ENCODE measurements around the gene PPP1R15B. TPM values are rescaled to one million over a fixed set of nuclear protein-coding genes. Genes with fewer than 3 reads are reported as not detected.

Gene PPP1R15B
- total and polyA plus RNA-seq, 2 donors from 2014 or later: 12.3 to 41.6 TPM

DNA sequence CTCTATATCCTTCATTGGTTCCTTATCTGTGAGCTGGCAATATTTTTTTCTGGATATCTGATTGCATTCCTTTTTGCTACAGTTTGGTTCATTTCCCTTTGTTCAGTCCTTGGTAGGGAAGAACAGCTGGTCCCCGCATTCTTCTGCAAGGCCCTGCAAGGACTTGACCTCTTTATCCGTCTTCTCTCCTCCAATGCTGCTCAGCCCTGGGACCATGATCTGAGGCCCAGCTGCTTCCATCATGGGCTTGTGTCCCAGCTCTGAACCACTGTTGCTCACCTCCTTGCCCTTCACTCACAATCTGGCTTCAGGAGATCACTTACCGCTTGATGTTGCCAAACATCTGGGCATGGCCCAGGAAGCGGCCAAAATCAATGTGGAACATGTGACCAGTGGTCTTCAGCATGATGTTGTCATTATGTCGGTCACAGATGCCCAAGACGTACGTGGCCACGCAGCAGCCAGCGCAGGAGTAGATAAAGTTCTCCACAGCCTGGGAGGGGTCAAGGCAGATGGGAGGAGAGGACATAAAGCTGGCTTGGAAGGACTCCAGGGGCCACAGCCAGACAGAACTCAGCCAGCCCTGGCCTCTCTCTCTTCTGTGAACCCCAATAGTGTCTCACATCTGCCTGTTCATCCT is 22.6 kb upstream of the PPP1R15B start:
- no peak for DNase-seq
- H3K4me3 ChIP-seq (ENCODE audit: low read length in 3 of 3): no peak overlapping the region
- TF ChIP-seq, protein P1, sequence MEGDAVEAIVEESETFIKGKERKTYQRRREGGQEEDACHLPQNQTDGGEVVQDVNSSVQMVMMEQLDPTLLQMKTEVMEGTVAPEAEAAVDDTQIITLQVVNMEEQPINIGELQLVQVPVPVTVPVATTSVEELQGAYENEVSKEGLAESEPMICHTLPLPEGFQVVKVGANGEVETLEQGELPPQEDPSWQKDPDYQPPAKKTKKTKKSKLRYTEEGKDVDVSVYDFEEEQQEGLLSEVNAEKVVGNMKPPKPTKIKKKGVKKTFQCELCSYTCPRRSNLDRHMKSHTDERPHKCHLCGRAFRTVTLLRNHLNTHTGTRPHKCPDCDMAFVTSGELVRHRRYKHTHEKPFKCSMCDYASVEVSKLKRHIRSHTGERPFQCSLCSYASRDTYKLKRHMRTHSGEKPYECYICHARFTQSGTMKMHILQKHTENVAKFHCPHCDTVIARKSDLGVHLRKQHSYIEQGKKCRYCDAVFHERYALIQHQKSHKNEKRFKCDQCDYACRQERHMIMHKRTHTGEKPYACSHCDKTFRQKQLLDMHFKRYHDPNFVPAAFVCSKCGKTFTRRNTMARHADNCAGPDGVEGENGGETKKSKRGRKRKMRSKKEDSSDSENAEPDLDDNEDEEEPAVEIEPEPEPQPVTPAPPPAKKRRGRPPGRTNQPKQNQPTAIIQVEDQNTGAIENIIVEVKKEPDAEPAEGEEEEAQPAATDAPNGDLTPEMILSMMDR (IDR thresholded peaks at IDR 0.05; ENCODE audit: borderline replicate concordance, extremely low read depth, insufficient read depth): no peak
- H3K9ac ChIP-seq (ENCODE audit: low read length in 3 of 3): no peak overlapping the region
- H3K27me3 ChIP-seq (ENCODE audit: control insufficient read depth, insufficient read depth, low read length): no peaks in the 10 kb centered on the region
- no peaks in the 10 kb centered on the region for H3K9me3 ChIP-seq (ENCODE audit: control insufficient read depth in 2 of 3, insufficient read depth in 1 of 3, low read length in 3 of 3)
- FAIRE-seq: no peak
- no peak overlapping the region for H3K27ac ChIP-seq (ENCODE audit: low read depth in 2 of 2, low read length in 2 of 2)
- intact Hi-C loops (cut with DNase I): loop anchor here (5.0 kb wide), 1 partner anchor 68 kb away; no protein-coding TSS in a partner anchor
- no peaks in the 10 kb centered on the region for H3K4me1 ChIP-seq (ENCODE audit: control insufficient read depth in 2 of 3, insufficient read depth in 2 of 3, low read depth in 1 of 3, low read length in 3 of 3)
- peaks cover 8 to 32% (median 20%) of the 10 kb centered on the region in 3 donors for H3K36me3 ChIP-seq (ENCODE audit: control insufficient read depth in 2 of 3, insufficient read depth in 3 of 3, low read length in 3 of 3)

DNA sequence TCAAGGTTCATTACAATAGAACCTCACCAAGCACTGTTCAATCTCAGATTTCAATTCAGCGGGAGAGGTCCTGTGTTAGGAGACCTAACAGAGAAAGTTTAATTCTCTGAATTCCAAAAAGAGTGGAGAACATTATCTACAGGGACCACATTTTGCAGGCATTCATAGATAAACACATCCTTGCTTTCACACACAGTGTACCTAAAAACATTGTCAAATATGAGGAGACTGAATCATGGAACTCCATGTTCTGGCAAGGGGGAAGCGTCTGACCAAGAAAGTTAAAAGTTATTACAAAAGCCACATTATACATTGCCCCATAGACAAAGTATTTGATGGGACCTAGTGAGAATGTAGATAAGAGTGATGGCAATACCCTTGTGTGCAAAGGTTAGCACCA is 21.1 kb upstream of the PPP1R15B start:
- no peak overlapping the region for H3K27ac ChIP-seq (ENCODE audit: low read depth in 2 of 2, low read length in 2 of 2)
- no peak for FAIRE-seq
- no peak overlapping the region for H3K4me3 ChIP-seq (ENCODE audit: low read length in 3 of 3)
- peaks cover 8 to 26% (median 24%) of the 10 kb centered on the region in 3 donors for H3K36me3 ChIP-seq (ENCODE audit: control insufficient read depth in 2 of 3, insufficient read depth in 3 of 3, low read length in 3 of 3)
- H3K9ac ChIP-seq (ENCODE audit: low read length in 3 of 3): no peak overlapping the region
- no peaks in the 10 kb centered on the region for H3K9me3 ChIP-seq (ENCODE audit: control insufficient read depth in 2 of 3, insufficient read depth in 1 of 3, low read length in 3 of 3)
- TF ChIP-seq, protein P1 (IDR thresholded peaks at IDR 0.05; ENCODE audit: borderline replicate concordance, extremely low read depth, insufficient read depth): no peak
- H3K27me3 ChIP-seq (ENCODE audit: control insufficient read depth, insufficient read depth, low read length): no peaks in the 10 kb centered on the region
- H3K4me1 ChIP-seq (ENCODE audit: control insufficient read depth in 2 of 3, insufficient read depth in 2 of 3, low read depth in 1 of 3, low read length in 3 of 3): no peaks in the 10 kb centered on the region
- no peak for DNase-seq
- intact Hi-C loops (cut with DNase I): loop anchor here (5.0 kb wide), 1 partner anchor 70 kb away; no protein-coding TSS in a partner anchor

DNA sequence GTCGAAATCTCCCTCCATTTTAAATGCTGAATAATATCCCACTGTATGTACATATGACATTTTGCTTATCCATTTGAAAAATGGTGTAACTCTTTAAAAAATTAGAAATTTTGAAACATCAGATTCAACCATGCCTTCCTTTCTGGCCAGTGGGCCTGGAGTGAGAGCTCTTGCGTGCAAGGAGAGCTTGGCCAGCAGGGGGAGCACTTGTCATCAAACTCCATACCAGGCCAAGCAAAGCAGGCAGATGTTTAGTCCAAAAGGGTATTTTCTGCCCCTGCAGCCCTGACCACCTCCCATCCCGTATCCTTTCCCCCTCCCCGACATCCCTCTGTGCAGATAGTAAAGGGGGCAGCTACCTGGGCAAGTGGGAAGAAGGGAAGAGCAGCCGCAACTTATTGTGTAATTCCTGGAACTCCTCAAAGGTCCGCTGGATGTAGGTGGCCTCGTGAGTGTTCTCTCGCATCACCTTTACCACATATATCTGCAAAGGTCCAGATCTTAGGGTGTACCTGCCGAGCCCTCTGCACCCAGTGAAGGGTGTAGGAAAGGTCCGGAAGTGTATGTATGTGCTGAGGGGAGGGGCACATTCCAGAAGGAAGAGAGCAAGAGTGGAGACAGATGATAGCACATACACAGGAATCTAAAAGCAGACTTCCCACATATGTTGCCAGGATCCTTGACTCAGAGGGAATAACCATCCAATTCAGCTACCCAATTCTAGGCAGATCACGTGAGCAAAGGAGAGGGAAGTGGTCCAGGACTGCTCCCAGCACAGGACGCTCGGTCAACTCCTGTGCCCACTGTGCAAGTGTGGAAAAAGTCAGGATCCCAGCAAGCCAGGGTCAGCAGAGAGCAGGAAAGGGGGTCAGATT is 19.9 kb upstream of the PPP1R15B start:
- DNase-seq: peak; percentile 76 to 91 (median 82)
- TF ChIP-seq, protein P1 (IDR thresholded peaks at IDR 0.05; ENCODE audit: borderline replicate concordance, extremely low read depth, insufficient read depth): peak; percentile 93
- intact Hi-C loops (cut with DNase I): loop anchor here (5.0 kb wide), 1 partner anchor 71 kb away; no protein-coding TSS in a partner anchor
- H3K27me3 ChIP-seq (ENCODE audit: control insufficient read depth, insufficient read depth, low read length): no peaks in the 10 kb centered on the region
- no peak overlapping the region for H3K9ac ChIP-seq (ENCODE audit: low read length in 3 of 3)
- FAIRE-seq: no peak
- H3K27ac ChIP-seq (ENCODE audit: low read depth in 2 of 2, low read length in 2 of 2): no peak overlapping the region
- no peak overlapping the region for H3K4me3 ChIP-seq (ENCODE audit: low read length in 3 of 3)
- peaks cover 8 to 25% (median 23%) of the 10 kb centered on the region in 3 donors for H3K36me3 ChIP-seq (ENCODE audit: control insufficient read depth in 2 of 3, insufficient read depth in 3 of 3, low read length in 3 of 3)
- H3K4me1 ChIP-seq (ENCODE audit: control insufficient read depth in 2 of 3, insufficient read depth in 2 of 3, low read depth in 1 of 3, low read length in 3 of 3): no peaks in the 10 kb centered on the region
- H3K9me3 ChIP-seq (ENCODE audit: control insufficient read depth in 2 of 3, insufficient read depth in 1 of 3, low read length in 3 of 3): no peaks in the 10 kb centered on the region

Data from kidney (tissue), 14 donors.